PC-9 (cell line): ENCODE results near the gene AAK1.

Experiments
- CTCF ChIP-seq: fragments of 200-600 bp; sonication (generic); conservative IDR thresholded peaks from 2 replicates; pipeline ENCODE4 v1.6.1; 2017; ENCODE audit warnings: mixed run types, antibody characterized with exemption, mild to moderate bottlenecking, moderate library complexity
- EZH2 ChIP-seq: fragments of 200-600 bp; sonication (generic); IDR thresholded peaks from 2 replicates; pipeline ENCODE4 v1.8.0; 2017; ENCODE audit warnings: antibody characterized with exemption, low read depth

- TF ChIP-seq CTCF (no peak), EZH2 (no peak)
Observed at GRCh38 chr2:69509750-69510140, 133.8 kb downstream of the AAK1 start.
